HG03095 (cell line): ENCODE measurements around the gene DISP3.
A peak's percentile ranks its signal among the peaks of the same experiment; 100 is the strongest.

ENCODE experiments used
- ATAC-seq: cut with Tn5 transposase; IDR thresholded peaks from one replicate; pipeline ENCODE4 v1.9.1; 2021; ENCODE audit warnings: moderate library complexity; ENCODE audit not compliant: unreplicated experiment

The DISP3 gene, protein sequence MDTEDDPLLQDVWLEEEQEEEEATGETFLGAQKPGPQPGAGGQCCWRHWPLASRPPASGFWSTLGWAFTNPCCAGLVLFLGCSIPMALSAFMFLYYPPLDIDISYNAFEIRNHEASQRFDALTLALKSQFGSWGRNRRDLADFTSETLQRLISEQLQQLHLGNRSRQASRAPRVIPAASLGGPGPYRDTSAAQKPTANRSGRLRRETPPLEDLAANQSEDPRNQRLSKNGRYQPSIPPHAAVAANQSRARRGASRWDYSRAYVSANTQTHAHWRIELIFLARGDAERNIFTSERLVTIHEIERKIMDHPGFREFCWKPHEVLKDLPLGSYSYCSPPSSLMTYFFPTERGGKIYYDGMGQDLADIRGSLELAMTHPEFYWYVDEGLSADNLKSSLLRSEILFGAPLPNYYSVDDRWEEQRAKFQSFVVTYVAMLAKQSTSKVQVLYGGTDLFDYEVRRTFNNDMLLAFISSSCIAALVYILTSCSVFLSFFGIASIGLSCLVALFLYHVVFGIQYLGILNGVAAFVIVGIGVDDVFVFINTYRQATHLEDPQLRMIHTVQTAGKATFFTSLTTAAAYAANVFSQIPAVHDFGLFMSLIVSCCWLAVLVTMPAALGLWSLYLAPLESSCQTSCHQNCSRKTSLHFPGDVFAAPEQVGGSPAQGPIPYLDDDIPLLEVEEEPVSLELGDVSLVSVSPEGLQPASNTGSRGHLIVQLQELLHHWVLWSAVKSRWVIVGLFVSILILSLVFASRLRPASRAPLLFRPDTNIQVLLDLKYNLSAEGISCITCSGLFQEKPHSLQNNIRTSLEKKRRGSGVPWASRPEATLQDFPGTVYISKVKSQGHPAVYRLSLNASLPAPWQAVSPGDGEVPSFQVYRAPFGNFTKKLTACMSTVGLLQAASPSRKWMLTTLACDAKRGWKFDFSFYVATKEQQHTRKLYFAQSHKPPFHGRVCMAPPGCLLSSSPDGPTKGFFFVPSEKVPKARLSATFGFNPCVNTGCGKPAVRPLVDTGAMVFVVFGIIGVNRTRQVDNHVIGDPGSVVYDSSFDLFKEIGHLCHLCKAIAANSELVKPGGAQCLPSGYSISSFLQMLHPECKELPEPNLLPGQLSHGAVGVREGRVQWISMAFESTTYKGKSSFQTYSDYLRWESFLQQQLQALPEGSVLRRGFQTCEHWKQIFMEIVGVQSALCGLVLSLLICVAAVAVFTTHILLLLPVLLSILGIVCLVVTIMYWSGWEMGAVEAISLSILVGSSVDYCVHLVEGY (N-terminal part only)

DNA sequence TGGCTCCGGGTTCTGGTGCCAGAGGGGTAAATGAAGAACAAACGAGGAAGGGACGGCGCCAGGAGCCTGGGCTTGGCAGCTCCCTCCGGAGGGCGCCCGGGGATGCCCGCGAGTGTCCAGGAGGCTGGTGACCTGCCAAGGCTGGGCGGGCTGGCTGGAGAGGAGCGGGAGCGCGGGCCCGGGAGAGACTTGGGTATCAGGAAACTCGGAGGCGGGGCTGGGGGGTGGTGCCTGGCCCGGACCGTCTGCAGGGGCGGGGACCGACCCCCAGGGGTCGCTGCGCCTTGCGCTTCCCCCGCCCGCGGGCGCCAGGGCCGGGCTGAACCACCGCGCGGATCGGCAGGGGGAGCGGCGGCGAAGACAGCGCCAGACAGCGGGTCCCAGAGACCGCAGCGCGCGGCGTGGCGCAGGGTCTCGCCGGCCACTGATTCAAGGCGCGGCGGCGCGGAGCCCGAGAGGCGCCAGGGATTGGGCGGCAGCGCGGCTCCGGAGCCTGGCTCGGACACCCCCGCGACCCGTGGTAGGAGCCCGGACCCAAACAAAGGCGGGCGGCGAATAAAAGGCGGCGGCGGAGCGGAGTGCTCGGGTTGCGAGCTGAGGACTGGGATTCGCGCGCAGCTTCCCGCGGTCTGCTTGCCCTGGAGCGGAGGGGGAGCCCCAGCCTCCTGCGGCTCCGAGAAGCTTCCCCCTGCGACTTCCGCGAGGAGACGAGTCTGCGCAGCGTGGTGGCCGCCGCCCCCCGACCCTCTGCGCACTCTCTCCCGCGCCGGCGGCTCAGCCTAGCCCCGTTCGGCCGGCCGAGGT is at the start of gene DISP3:
TSS of gene DISP3 (plus strand) at position 585 of the 804 bp plus-strand sequence. CDS start 21,838 bp downstream, outside the sequence.
- peak; percentile 62 for ATAC-seq

DNA sequence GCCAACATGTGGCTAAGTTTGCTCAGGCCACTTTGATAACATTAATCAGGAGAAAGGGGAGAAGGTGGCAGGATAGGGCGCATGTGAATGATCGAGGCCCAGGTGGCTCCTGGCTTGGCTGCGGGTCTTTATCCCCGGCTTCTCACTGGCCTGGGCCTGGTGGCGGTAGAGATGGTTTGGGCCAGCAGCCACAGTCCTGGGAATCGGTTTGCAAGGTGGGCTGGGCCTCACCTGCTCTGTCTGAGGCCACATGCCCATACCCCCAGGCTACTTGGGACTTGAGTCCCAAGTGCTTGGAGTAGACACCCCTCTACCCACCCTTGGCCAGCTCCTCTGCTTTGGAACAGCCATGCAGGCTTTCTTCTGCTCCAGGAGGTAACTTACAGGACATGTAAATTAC is 49.7 kb upstream of the DISP3 start:
- ATAC-seq, result no peak

DNA sequence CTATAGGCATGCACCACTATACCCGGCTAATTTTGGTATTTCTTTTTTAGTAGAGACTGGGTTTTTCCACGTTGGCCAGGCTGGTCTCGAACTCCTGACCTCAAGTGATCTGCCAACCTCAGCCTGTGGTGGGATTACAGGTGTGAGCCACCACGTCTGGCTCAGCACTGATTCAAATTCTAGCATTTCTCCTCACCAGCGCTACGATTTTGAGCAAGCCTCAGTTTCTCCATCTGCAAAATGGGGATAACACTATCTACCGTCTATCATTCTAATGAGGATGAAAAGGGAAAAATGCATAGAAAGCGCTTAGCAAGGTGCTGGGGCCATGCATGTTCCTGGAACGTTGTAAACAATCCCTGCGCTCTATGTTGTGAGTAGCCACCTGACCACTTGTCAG is 49.0 kb upstream of the DISP3 start:
- ATAC-seq, result no peak

DNA sequence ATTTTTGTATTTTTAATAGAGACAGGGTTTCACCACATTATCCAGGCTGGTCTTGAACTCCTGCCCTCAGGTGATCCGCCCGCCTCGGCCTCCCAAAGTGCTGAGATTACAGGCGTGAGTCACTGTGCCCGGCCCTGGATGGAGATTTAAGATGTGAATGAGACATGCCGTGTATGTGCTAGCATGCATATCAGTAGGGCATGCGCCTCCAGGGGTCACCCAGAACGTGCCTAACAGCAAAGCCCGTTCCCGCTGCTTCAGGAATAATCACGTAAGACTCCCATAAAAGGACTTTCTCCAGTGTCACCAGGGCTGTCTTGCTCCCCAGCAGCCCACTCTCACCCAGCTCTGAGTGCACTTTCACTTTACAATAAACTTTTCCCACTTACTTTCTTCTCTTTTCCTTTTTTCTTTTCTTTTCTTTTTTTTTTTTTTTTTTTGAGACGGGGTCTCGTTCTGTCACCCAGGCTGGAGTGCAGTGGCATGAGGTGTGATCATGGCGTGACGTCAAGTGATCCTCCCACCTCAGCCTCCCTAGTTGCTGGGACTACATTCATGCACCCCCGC is 46.9 kb upstream of the DISP3 start:
- no peak for ATAC-seq

DNA sequence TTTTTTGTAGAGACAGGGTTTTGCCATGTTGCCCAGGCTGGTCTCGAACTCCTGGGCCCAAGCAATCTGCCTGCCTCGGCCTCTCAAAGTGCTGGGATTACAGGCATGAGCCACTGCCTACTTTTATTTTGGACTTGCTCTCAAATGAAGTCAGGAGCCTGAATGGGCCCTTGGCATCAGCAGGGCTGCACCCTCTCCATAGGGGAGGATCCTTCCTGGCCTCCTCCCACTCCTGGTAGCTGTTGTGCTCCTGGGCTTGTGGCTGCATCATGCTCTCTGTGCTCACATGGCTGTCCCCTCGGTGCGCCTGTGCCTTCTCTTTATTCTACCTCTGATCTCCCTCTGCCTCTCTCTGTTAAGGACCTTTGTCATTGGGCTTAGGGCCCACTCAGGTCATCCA is 46.4 kb upstream of the DISP3 start:
- ATAC-seq, result no peak

DNA sequence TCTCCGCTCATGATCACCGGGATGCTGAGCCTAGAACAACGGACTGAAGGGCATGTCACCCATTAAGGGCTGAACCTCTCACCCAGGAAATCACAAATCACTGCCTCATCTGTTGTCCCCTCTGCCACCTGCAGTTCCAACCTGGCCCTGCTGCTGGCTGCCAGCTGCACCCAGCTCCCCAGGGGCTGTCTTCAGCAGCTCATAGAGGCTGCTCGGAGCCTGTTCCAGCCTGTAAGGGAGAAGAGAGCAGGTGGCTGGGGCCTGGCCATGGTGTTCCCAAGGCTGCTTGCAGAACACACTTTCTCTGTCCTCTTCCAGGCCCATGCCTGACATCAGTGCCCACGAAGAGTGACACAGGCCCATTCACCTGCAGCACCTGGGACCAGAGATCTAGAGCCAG is 44.5 kb upstream of the DISP3 start:
- no peak for ATAC-seq

DNA sequence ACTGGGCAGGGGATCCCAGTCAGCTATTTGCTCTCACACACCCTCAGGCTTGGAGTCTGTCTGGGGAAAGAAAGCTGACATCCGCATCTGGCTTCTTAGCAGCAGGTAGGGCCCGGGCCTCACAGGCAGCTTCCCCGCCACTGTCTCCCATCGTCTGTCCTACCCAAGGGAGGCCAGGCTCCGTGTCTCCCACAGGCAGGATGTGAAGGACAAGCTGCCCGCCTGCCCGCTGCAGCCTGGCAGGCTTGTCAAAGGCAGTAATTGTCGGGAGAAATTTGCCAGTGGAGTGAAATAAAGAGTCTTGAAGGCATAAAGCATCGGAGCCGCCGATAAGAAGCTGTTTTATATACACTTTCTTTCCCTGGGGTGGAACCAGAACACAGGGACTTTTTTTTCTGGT is 44.0 kb upstream of the DISP3 start:
- no peak for ATAC-seq

DNA sequence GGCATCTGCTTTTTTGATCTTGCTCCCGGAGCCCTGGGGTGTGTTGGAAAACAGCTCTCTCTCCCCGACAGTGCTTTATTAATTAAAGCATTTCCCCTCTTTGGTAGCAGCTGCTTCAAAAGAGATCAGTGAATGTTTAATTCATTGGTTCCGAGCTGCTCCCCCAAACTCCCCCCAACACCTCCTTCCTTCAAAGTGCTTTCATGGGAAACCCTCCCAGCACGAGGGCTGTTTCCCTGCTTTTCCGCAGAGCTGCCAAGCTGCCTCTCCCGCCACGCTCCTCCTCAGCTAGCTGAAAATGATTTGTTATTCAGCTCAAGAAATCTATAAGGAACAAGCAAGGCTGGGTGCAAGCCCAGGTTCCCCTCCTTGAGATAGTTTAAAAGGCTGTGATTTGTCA is 40.0 kb upstream of the DISP3 start:
- no peak for ATAC-seq

DNA sequence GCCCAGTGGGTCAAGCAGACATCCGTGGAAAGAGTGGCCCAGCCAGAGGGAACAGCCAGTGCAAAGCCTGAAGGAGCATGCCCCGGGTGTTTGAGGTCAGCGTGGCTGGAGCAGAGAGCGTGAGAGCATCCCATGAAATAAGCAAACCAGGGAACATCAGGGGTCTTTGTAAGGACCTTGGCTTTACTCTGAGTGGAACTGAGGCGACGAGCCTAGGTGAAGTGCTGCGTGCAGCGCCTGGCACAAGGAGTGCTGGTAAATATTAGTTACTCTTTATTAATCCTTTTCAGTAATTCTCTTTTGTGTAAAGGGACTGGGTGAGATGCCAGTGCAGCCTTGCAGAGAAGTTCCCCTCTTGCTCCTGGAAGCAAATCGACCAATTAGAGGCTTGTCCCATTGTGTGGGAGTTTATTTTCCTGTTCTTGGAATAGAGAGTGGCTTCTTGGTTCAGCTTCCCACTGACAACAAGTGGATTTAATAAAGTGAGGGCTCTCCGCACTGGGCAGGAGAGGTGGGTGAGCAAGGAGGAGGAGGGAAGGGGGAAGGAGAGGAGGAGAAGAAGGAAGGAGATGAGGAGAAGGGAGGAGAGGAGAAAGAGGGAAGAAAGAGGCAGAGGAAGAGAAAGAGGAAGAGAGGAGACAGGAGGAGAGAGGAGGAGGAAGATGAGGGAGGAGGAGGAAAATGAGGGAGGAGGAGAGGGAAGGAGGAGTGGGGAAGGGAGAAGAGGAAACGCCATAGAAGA is 37.6 kb upstream of the DISP3 start:
- no peak for ATAC-seq

DNA sequence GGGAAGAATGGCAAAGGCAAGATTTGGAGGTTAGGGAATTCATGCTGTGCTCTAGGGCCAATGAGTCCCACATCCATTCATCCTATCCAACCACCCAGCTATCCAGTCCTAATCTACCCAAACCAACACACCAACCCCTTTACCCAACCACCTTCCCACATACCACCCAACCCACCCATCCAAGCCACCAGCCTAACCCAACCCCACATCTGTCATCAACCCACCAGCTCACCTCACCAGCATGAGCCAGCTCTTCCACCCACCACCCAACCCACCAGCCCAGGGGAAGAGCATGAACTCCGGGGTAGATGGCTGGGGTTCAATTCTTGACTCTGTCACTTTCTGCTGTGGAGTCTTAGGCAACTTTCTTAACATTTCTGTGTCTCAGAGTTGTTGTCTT is 35.9 kb upstream of the DISP3 start:
- ATAC-seq, result no peak

DNA sequence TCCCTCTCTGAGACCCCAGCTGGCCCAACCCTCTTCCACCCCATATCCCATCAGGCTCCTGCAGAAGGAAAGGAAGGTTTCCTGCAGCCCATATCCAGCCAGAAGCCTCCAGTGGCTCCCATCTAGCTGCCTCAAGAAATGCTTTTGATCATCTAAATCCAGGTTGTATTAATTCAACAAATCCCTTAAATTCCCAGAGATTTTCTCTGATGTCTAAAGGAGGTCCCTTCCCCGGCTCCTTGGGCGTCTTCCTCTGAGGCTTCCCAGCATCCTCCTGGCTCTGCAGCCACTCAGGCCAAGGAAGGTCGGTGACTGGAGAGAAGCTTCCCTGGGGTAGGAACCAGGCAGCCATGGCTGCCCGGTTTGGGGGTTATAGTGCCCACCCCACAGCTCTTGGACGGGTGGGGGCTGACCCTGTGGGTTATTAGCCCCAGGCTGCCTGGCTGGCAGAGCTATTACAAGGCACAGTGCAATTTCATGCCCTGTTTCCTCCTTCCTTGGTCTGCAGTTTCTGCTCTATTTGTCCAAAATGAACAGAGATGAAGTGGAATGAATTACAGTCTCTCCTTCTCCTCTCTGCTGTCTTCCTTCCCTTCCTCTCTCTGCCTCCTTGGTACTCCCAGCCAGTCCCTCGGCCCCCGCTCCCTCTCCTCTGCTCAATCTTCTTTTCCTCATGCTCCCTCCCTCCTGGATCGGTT is 34.8 kb upstream of the DISP3 start:
- ATAC-seq, result no peak

DNA sequence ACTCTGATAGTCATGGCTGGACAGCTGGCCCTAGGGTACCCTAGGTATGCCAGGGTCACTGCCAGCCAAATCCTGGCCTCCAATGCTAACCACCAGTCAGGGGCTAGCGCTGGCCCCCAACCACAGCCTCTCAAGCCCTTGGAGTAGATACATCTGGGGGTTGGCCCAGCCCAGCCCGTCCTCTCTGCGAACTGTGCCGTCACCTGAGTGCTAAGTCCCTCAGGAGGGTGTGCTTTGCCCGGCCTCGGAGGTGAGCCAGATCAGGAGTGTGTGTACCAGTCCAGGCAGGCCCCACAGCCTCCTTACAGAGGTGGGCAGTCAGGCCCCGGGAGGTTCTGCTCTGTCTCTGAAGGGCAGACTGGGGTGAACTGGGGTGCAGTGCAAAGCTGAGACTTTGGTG is 34.0 kb upstream of the DISP3 start:
- no peak for ATAC-seq

DNA sequence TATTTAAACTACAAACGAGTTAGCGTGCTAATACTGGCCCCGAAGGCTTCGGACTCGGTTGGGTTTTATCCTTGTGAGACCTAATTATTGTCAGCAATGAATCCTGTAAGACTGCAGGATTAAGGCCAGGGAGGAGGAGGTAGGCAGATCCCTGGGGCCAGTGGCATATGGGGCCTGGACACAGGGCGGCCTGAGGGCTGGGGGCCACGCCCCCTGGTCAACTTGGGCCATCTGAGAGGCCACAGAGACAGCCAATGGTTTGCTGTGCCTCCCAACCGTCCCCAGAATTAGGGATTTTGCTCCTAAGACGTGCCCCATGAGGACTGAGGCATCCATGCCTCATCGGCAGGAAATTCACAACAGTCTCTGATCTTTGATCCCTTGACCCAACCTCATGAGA is 31.1 kb upstream of the DISP3 start:
- ATAC-seq, result no peak

DNA sequence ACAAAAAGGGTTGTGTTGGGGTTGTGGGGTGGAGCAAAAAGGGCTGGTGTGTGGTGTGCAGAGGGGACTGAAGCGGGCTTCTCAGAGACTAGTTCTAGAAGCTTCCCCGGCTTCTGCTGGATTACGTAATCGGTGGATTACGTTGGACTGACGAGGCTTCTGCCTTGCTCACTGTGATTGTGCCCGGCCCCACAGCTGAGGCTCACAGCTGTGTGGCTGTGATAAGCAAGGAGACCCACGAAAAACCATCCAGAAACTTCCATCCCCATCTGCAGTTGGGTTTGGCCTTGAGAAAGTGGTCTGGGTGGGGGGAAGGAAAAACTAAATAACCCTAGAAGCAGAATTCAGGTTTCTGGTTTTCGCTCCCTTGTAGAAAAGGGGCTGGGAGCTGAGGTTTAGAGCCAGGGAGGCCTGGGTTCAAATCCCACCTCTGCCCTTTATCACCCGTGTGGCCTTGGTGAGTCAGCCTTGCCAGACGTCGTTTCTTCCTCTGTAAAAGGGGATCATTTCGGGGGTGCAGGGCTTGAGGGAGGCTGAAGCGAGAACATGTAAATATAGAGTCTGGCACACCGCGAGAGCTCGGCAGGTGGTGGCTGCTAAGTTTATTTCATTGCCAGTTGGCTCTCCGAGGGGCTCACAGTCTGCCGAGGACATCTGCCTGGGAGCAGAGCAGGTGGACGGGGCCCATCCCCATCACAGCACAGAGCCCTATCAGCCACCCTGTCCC is 30.4 kb upstream of the DISP3 start:
- ATAC-seq, result no peak

DNA sequence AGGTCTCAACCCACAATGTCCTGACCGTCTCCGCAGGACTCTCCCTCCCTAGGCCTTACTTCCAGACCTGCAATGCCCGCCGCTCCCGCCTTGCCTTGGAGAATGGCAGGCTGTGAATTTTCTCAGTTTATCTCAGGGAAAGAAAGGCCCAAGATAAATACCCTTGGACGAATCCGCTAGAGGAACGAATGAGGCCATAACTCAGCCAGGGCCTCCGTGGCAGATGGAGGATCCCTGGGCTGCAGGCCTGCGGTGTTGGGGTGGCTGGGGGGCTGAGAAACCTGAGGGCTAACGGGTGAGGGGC is 29.9 kb upstream of the DISP3 start:
- no peak for ATAC-seq

DNA sequence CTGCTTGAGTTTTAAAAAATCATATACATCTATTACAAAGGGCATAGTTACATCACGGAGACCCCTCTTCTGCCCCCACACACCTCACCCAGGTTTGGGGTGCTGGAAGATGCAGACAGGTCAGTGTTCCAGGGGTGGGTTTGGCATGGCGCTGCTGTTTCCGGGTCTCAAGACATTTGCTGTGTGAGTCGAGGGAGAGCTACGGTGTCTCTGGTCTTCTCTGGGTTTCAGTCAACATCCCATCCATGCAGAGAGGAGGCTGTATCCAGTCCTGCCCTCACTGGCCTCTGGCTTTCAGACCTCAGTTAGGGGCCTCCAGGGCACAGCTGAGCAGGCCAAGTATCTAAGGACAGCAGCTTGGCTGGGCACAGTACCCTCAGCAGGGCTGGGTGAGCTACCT is 28.6 kb upstream of the DISP3 start:
- ATAC-seq, result no peak

DNA sequence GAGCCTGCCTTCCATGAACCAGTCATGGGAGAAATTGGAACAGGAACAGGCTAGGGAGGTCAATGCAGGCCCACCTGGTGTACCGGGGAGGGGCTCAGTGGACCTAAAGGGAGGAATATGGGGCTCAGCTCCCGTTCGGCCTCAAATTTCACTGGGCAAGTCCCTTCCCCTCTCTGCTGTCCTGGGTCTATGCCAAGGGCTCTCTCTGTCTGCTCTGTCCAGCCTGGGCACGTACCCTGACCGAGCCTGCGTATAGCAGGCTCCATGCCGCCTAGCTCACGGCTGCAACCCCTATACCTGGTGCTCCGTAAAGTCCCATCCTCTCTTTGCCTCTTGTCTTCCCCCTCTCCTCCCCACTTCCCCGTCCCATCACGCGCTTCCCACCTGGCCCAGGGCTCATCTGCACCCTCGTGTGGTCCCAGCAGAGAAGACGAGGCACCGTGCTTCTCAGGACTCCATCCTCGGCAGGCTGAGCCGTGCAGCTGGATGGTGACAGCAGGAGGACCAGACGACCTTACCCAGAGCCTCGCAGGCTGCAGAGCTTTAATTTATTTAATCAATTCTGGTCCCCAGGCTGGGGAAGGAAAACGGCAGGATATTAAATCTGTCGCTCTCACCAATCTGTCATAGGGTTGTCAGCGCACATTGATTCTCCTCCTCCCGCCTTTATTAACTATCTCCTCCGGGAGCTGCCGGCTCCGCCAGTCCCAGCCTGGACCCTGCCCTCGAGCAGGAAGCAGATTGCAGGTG is 25.0 kb upstream of the DISP3 start:
- ATAC-seq, result no peak
